Mesodermal cell (in vitro differentiated cells): Measurements from ENCODE around the gene GNA12.

Experiments
- H3K27ac ChIP-seq: 2 replicates; pipeline ENCODE4 v1.7.0; 2013; ENCODE audit warnings: mild to moderate bottlenecking, low read depth, low read length, moderate library complexity; ENCODE audit not compliant: severe bottlenecking
- H3K36me3 ChIP-seq: 2 replicates; pipeline ENCODE4 v1.7.1; 2013; ENCODE audit warnings: mild to moderate bottlenecking, low read length, moderate library complexity; ENCODE audit not compliant: control insufficient read depth, insufficient read depth
- H3K4me1 ChIP-seq: one replicate; pipeline ENCODE4 v1.7.1; 2013; ENCODE audit warnings: mild to moderate bottlenecking, low read length; ENCODE audit not compliant: insufficient read depth, control insufficient read depth, poor library complexity, severe bottlenecking
- H3K4me3 ChIP-seq: 2 replicates; pipeline ENCODE4 v1.7.0; 2013; ENCODE audit warnings: low read length, control low read depth, mild to moderate bottlenecking; ENCODE audit not compliant: insufficient read depth, poor library complexity, severe bottlenecking; ENCODE audit errors: extremely low read depth
- H3K9me3 ChIP-seq: 2 replicates; pipeline ENCODE4 v1.7.1; 2013; ENCODE audit warnings: mild to moderate bottlenecking, low read length, moderate library complexity; ENCODE audit not compliant: control insufficient read depth
- WGBS, 2 experiments: methylation state at CpG; one replicate each; pipeline ENCODE4 v1.1.5; 2013; ENCODE audit warnings: missing lambda C conversion rate in 2 of 2; ENCODE audit not compliant: insufficient coverage in 2 of 2; 5-methylcytosine and 5-hydroxymethylcytosine counted together

Gene GNA12

DNA sequence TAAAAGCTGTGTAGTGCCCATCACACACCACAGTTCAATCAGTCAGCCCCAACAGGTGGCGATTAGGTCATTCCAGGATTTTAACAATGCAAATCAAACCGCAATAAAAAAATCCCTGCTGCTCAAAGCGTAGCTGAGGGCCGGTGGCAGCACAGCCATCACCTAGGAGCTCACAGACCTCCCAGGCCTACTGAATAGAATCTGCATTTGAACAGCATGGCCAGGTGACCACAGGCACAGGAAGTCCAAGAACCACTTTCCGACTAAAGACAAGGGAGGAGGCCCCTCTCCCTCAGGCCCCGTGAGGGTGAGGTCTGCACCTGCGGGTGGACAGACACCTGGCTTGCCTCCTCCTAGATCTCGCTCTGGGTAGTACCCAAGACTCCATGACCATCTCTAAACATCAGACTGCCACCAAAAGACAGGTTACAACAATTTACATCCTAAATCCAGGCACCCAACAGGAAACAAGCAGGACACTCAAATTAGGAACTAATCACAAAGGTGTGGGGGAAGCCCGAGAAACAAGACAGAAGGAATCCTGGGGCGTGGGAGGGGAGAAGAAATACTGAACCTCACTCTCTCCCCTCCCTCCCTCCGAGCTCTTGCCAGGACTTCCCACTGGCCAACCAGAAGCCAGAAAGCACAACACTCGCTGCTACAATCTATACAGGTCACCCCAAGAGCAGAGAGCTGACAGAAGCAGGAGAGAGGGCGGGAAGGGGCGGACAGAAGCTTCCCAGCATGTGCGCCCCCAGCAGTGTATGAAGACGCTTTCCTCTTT, 19.2 kb downstream of the GNA12 start:
- no peak overlapping the region for H3K4me3 ChIP-seq
- H3K36me3 ChIP-seq, result peaks cover 19% of the 10 kb centered on the region
- WGBS, 2 experiments, result 51 to 54% methylated on average over 14 of the region's 16 CpGs
- no peaks in the 10 kb centered on the region for H3K9me3 ChIP-seq
- no peak overlapping the region for H3K27ac ChIP-seq
- H3K4me1 ChIP-seq, result peaks cover 25% of the 10 kb centered on the region

DNA sequence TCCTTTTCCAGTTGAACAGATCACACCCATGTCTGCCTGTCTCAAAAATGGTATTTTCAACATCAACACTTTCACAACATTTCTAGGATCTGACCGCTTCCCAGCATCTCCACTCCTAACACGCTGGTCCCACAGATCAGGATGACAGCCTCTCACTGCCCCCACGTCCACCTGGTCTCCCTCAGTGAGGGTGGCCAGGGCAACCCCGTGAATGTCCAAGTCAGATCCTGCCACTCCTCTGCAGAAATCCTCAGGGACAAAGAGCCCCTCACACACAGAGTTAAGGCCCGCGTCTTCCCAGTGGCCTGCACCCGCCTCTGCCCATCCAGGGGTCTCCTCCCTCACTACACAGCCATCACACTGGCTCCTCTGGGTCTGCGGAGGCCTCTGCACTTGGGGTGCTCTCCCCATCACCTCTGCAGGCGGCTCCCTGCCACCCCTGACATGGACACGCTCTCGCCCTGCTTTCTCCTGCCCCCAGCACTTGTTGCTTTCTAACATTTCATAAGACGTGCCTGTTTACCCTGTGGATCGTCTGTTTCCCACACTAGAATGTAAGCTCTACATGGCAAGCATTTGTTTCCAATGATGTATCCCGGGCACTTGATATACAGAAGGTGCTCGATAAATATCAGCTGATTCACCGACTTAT, 20.0 kb downstream of the GNA12 start:
- Histone ChIP-seq H3K36me3 (peaks cover 19% of the 10 kb centered on the region), H3K9me3 (no peaks in the 10 kb centered on the region), H3K4me3 (no peak overlapping the region), H3K4me1 (peaks cover 24% of the 10 kb centered on the region), H3K27ac (no peak overlapping the region)
- WGBS, 2 experiments, result 80 to 86% methylated on average over 15 of the region's 16 CpGs

DNA sequence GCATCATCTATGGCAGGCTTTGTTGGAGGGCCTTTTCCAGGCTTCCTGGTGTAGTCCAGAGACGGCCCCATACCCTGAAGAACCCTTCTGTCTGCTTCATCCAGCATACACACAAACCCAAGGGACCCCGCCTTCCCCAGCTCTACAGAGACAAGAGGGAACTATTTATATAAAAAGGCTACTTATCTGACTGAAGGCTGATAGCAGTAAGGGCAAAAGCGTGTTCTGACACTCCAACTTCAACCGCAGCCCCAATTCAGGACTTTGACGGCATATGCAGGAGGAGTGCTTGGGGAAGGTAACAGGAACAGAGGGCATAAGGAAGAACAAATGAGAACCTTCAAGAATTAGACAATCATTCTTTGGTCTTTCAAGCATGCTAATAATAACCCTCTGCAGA, 21.0 kb downstream of the GNA12 start:
- peaks cover 16% of the 10 kb centered on the region for H3K36me3 ChIP-seq
- no peak overlapping the region for H3K27ac ChIP-seq
- no peaks in the 10 kb centered on the region for H3K9me3 ChIP-seq
- WGBS, 2 experiments, result 100% methylated on average over 1 to 2 of the region's 5 CpGs
- no peak overlapping the region for H3K4me3 ChIP-seq
- peaks cover 29% of the 10 kb centered on the region for H3K4me1 ChIP-seq

DNA sequence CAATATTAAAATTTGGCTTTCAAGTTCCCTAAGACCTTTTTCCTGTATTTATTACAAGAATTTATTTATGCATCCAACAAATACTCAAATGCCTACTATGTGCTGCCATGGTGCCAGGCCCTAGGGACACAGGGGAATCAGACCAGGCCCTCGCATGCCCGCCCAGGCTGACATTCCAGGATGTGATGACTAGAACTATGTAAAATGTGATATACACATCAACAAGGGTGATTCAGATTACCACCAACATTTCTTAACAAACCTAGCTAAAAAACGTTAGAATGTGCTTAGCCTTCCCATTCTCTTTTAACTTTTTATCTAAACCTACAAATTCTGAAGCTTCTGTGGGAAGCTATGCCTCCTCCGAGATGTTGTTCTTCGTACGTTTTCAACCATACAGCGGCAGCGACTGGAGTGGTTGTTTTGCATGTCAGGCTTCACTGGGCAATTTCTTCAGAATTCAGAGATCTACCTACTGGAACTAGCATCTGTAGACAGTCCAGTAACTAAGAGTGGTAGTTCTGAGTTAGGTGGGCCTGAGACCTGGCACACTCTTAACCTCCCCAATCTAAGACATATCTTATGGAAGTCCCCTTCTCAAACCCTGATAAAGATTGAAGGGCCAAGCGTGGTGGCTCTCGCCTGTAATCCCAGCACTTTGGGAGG, 22.1 kb downstream of the GNA12 start:
- H3K4me3 ChIP-seq, result no peak overlapping the region

DNA sequence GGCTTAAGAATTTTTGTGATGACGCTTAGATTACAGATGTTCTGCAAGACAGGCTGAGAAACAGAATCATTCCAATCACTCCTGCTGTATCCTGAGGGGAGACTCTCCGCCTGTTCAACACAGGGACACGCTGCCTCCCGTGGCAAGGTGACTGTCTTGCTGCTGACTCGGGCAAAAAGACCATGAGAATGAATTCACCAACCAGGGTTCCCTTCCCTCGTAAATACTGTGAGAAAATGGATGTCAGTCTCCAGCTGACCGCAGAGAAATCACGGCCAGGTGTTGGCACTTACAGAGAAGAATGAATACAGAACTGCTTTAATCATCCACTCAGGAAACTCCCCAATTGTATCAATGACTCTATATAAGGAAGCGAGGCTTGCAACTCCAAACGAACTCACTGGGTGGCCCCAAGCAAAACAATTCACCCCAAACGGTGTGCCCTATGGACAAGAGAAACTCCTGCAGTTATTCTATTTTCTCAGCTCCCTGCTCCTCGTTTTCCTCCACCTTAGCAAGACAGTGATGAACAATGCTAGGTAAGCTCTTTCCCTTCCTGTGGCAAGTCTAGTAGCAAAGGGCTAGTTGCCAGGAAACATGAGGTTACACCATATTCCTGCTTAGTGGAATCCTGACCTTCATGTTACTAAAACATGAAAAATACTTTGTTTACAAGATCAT, 22.8 kb downstream of the GNA12 start:
- 50 to 52% methylated on average over 9 to 12 of the region's 12 CpGs for WGBS, 2 experiments
- no peaks in the 10 kb centered on the region for H3K9me3 ChIP-seq
- H3K4me1 ChIP-seq, result peaks cover 29% of the 10 kb centered on the region
- H3K27ac ChIP-seq, result peak overlapping the region; percentile 76
- H3K4me3 ChIP-seq, result no peak overlapping the region
- peaks cover 5% of the 10 kb centered on the region for H3K36me3 ChIP-seq

More for the DNA sequence above, 22.1 kb downstream of the GNA12 start:
- Histone ChIP-seq H3K9me3 (no peaks in the 10 kb centered on the region), H3K27ac (peak overlapping the region; percentile 76), H3K36me3 (peaks cover 10% of the 10 kb centered on the region), H3K4me1 (peaks cover 29% of the 10 kb centered on the region)
- WGBS, 2 experiments, result 82 to 86% methylated on average over 6 to 8 of the region's 10 CpGs

DNA sequence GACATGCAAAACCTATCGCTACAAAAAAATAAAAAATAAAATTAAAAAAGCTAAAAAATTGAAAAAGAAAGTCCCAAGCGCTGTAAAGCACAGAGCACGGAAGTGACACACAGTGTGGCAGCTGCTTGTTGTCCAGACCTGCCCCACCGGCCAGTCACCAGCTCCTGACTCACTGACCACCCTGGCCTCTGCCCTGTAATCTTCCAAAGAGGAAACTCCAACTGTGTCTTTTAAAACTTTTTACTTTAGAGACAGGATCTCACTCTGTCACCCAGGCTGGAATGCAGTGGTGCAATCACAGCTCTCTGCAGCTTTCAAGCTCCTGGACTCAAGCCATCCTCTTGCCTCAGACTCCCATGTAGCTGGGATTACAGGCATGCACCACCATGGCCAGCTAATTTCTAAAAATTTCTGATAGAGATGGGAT, 23.6 kb downstream of the GNA12 start:
- Histone ChIP-seq H3K36me3 (peaks cover 5% of the 10 kb centered on the region), H3K27ac (peak overlapping the region; percentile 76), H3K4me3 (no peak overlapping the region), H3K9me3 (no peaks in the 10 kb centered on the region), H3K4me1 (peaks cover 33% of the 10 kb centered on the region)
- 82 to 96% methylated on average over 3 of the region's 4 CpGs for WGBS, 2 experiments

DNA sequence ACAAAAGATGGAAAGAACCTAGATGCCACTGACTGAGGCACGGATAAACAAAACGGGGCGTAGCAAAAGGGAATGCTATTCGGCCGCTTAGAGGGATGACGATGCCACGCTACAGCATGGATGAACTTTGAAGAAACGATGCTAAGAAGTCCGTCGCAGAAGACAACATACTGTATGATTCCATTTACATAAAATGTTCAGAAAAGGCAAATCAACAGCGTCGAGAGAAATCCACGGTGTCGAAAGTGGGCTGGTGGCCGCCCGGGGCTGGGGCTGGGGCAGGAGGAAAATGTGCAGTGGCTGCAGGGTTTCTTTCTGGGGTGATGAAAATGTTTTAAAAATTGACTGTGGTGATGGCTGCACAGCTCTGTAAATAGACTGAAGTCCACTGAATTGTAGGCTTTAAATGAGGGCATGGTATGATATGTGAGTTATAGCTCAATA, 24.1 kb downstream of the GNA12 start:
- Histone ChIP-seq H3K4me3 (no peak overlapping the region), H3K27ac (peak overlapping the region; percentile 18), H3K9me3 (no peaks in the 10 kb centered on the region), H3K36me3 (peaks cover 5% of the 10 kb centered on the region), H3K4me1 (peaks cover 36% of the 10 kb centered on the region)
- 94 to 97% methylated on average over 10 to 16 of the region's 16 CpGs for WGBS, 2 experiments

DNA sequence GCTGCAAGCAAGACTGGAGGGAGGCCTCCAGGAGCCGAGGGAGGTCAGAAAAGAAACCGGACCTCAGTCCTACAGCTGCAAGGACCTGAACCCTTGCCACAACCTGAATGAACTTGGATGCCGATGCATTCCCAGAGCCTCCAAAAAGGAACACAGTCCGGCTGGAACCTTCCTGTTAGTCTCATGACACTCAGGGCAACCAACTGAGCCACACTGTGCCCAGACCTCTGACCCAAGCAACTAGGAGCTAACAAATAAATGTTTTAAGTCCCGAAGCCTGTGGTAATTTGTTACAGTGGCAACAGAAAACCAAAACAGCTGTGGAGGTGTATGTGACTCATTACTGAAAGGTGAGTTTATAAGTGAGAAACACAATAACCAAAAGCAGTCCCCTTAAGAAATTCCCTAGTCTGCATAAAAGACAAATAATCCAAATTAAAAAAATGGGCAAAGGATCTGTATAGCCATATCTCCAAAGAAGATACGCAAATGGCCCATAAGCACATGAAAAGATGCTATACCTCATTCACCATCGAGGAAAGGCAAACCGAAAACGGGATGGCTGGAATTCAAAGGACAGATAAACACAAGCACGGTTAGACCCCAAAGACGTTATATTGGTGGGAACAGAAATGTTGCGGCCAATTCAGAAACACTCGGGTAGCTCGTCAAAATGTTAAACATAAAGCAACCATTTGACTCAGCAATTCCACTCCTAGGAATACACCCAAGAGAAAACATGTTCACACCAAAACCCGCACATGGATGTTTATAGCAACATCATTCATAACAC, 24.8 kb downstream of the GNA12 start:
- Histone ChIP-seq H3K9me3 (no peaks in the 10 kb centered on the region), H3K27ac (no peak overlapping the region), H3K4me1 (peaks cover 40% of the 10 kb centered on the region), H3K36me3 (peaks cover 5% of the 10 kb centered on the region), H3K4me3 (no peak overlapping the region)
- WGBS, 2 experiments, result 85 to 92% methylated on average over 14 of the region's 15 CpGs

DNA sequence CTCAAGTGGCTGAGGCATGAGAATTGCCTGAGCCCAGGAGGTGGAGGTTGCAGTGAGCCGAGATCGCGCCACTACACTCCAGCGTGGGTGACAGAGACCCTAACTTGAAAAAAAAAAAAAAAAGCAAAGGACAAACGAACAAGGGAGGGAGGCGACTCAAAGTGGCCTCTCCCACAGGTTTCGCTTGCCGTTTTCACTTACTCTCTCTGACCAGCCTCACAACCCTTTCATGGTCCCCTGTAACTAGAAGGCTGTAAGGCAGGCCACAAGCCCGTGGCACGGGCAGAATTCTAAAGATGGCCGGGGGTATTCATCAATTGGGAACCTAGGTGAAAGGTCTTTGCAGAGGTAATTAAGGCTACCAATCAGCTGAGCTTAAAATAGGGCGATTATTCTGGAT, 25.5 kb downstream of the GNA12 start:
- Histone ChIP-seq H3K27ac (no peak overlapping the region), H3K36me3 (peaks cover 12% of the 10 kb centered on the region), H3K4me3 (no peak overlapping the region), H3K4me1 (peaks cover 45% of the 10 kb centered on the region), H3K9me3 (no peaks in the 10 kb centered on the region)
- WGBS, 2 experiments, result 86 to 88% methylated on average over 8 to 12 of the region's 12 CpGs

DNA sequence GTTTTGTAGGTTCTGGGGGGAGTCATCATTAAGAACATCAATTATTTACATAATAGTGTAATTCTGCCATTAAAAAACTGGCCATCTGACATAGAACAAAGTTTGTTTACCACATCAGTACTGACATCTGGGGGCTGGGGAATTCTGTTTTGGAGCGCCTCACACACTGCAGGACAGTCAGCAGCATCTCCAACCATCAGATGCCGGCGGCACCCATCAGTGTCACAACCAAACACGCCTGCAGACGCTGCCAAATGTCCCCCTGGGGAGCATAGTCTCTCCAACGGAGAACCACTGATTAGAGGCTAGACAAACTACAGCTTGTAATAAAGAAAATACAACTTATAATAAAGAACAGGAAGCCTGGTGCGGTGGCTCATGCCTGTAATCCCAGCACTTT, 26.0 kb downstream of the GNA12 start:
- no peaks in the 10 kb centered on the region for H3K9me3 ChIP-seq

More for the DNA sequence above, 26.0 kb downstream of the GNA12 start:
- Histone ChIP-seq H3K4me1 (peaks cover 41% of the 10 kb centered on the region), H3K36me3 (peaks cover 13% of the 10 kb centered on the region), H3K27ac (no peak overlapping the region), H3K4me3 (no peak overlapping the region)
- WGBS, 2 experiments, result 80 to 96% methylated on average over 1 to 4 of the region's 7 CpGs
